KMS-11 (cell line): ENCODE data around the gene CCRL2.
"Not testable (repeated sequence)": the region's sequence is repeated elsewhere in the genome, so short reads cannot be mapped to it uniquely, and the experiment has no call there.

Experiments used
- H2AFZ ChIP-seq: fragments of 200-600 bp; sonication (generic); 2 replicates; pipeline ENCODE4 v1.6.1; 2016; ENCODE audit warnings: antibody characterized with exemption, mixed run types, low read depth
- H3K27ac ChIP-seq: fragments of 200-600 bp; sonication (generic); 2 replicates; pipeline ENCODE4 v1.6.1; 2016; ENCODE audit warnings: mild to moderate bottlenecking, mixed run types
- H3K27me3 ChIP-seq: fragments of 200-600 bp; sonication (generic); 2 replicates; pipeline ENCODE4 v1.6.1; 2017; ENCODE audit warnings: mild to moderate bottlenecking, low read depth, mixed run types, moderate library complexity; ENCODE audit not compliant: insufficient read depth
- H3K36me3 ChIP-seq: fragments of 200-600 bp; sonication (generic); 2 replicates; pipeline ENCODE4 v1.6.1; 2017; ENCODE audit warnings: mild to moderate bottlenecking, mixed run types; ENCODE audit not compliant: insufficient read depth
- H3K4me1 ChIP-seq: fragments of 200-600 bp; sonication (generic); 2 replicates; pipeline ENCODE4 v1.6.1; 2016; ENCODE audit warnings: mild to moderate bottlenecking, low read depth, mixed run types; ENCODE audit not compliant: poor library complexity, severe bottlenecking
- H3K4me2 ChIP-seq: fragments of 200-600 bp; sonication (generic); 2 replicates; pipeline ENCODE4 v1.7.0; 2016; ENCODE audit warnings: mild to moderate bottlenecking, mixed run types
- H3K4me3 ChIP-seq: fragments of 200-600 bp; sonication (generic); IDR thresholded peaks from 2 replicates; pipeline ENCODE4 v1.6.1; 2017; ENCODE audit warnings: low read depth, low read length, mixed read lengths; ENCODE audit not compliant: insufficient read depth
- H3K79me2 ChIP-seq: fragments of 200-600 bp; sonication (generic); 2 replicates; pipeline ENCODE4 v1.6.1; 2016; ENCODE audit warnings: low read depth, mixed run types; ENCODE audit not compliant: insufficient read depth
- H3K9ac ChIP-seq: fragments of 200-600 bp; sonication (generic); 2 replicates; pipeline ENCODE4 v1.6.1; 2016; ENCODE audit warnings: mild to moderate bottlenecking, mixed run types
- H4K20me1 ChIP-seq: fragments of 200-600 bp; sonication (generic); 2 replicates; pipeline ENCODE4 v1.6.1; 2016; ENCODE audit warnings: mild to moderate bottlenecking, mixed run types; ENCODE audit not compliant: insufficient read depth
- CTCF ChIP-seq: fragments of 200-600 bp; sonication (generic); conservative IDR thresholded peaks from 2 replicates; pipeline ENCODE4 v1.6.1; 2017; ENCODE audit warnings: low read depth, mild to moderate bottlenecking, antibody characterized with exemption, low read length, moderate library complexity, mixed read lengths

The CCRL2 gene

GRCh38 chr3:46400000-46400734 lies 6.9 kb upstream of the CCRL2 start:
- no peaks in the 10 kb centered on the region for H3K27me3 ChIP-seq
- TF ChIP-seq CTCF, result no peak
- H3K4me2 ChIP-seq, result no peak overlapping the region
- H4K20me1 ChIP-seq, result no peaks in the 10 kb centered on the region
- H3K27ac ChIP-seq, result no peak overlapping the region
- H2AFZ ChIP-seq, result no peak overlapping the region
- no peaks in the 10 kb centered on the region for H3K4me1 ChIP-seq
- H3K4me3 ChIP-seq, result no peak overlapping the region
- no peak overlapping the region for H3K9ac ChIP-seq
- no peaks in the 10 kb centered on the region for H3K79me2 ChIP-seq
- no peaks in the 10 kb centered on the region for H3K36me3 ChIP-seq

DNA sequence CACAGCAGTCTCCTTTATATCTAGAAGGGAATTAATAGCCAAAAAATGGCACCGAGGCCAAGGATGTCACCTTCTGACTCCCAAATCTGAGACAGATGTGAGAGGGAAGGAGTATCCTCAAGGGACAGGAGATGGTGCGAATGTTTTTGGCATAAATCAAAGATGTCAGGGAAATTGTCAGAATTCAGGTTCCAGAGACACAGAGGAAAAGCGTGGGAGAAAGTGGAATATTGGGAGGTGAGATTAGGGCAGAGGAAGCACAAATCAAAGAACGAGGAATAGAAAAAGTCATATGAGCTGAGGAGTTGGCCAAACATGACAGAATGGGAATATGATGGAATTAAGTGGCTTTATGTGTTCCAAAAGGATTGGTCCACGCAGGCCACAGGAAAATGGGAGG lies 6.2 kb upstream of the CCRL2 start:
- Histone ChIP-seq H3K27me3 (no peaks in the 10 kb centered on the region), H2AFZ (no peak overlapping the region), H3K79me2 (no peaks in the 10 kb centered on the region), H4K20me1 (no peaks in the 10 kb centered on the region), H3K4me2 (no peak overlapping the region), H3K9ac (no peak overlapping the region), H3K4me3 (no peak overlapping the region), H3K36me3 (no peaks in the 10 kb centered on the region), H3K27ac (no peak overlapping the region), H3K4me1 (no peaks in the 10 kb centered on the region)
- TF ChIP-seq CTCF, result no peak

GRCh38 chr3:46401579-46401978 lies 5.5 kb upstream of the CCRL2 start:
- no peak for TF ChIP-seq CTCF
- H3K4me3 ChIP-seq, result no peak overlapping the region
- no peak overlapping the region for H2AFZ ChIP-seq
- no peak overlapping the region for H3K27ac ChIP-seq
- H3K79me2 ChIP-seq, result no peaks in the 10 kb centered on the region
- no peak overlapping the region for H3K9ac ChIP-seq
- no peaks in the 10 kb centered on the region for H3K27me3 ChIP-seq
- H3K4me1 ChIP-seq, result no peaks in the 10 kb centered on the region
- H3K4me2 ChIP-seq, result no peak overlapping the region
- no peaks in the 10 kb centered on the region for H3K36me3 ChIP-seq
- H4K20me1 ChIP-seq, result no peaks in the 10 kb centered on the region

GRCh38 chr3:46402902-46403301 lies 4.2 kb upstream of the CCRL2 start:
- not testable (repeated sequence) for H2AFZ ChIP-seq, H3K27me3 ChIP-seq, H4K20me1 ChIP-seq, H3K9ac ChIP-seq, H3K4me3 ChIP-seq, H3K4me1 ChIP-seq, H3K79me2 ChIP-seq, H3K36me3 ChIP-seq, H3K27ac ChIP-seq, H3K4me2 ChIP-seq

GRCh38 chr3:46405301-46406019 lies 1.6 kb upstream of the CCRL2 start:
- H3K27me3 ChIP-seq, result no peaks in the 10 kb centered on the region
- no peak overlapping the region for H2AFZ ChIP-seq
- no peaks in the 10 kb centered on the region for H3K79me2 ChIP-seq
- no peaks in the 10 kb centered on the region for H4K20me1 ChIP-seq
- no peaks in the 10 kb centered on the region for H3K36me3 ChIP-seq
- no peak overlapping the region for H3K4me3 ChIP-seq
- H3K4me1 ChIP-seq, result no peaks in the 10 kb centered on the region
- H3K9ac ChIP-seq, result no peak overlapping the region
- H3K4me2 ChIP-seq, result no peak overlapping the region
- H3K27ac ChIP-seq, result no peak overlapping the region
- TF ChIP-seq CTCF, result no peak
